HG02981 (cell line): ENCODE results near the gene PPP1R13L.
"Not testable (repeated sequence)": the region's sequence is repeated elsewhere in the genome, so short reads cannot be mapped to it uniquely, and the experiment has no call there.

ENCODE experiments used
- ATAC-seq: cut with Tn5 transposase; IDR thresholded peaks from one replicate; pipeline ENCODE4 v1.9.1; 2021; ENCODE audit warnings: mild to moderate bottlenecking, moderate library complexity; ENCODE audit not compliant: unreplicated experiment

The PPP1R13L gene

GRCh38 chr19:45437328-45437727, 32.5 kb upstream of the PPP1R13L start:
- no peak for ATAC-seq

GRCh38 chr19:45432543-45432942, 27.7 kb upstream of the PPP1R13L start:
- ATAC-seq, result not testable (repeated sequence)

DNA sequence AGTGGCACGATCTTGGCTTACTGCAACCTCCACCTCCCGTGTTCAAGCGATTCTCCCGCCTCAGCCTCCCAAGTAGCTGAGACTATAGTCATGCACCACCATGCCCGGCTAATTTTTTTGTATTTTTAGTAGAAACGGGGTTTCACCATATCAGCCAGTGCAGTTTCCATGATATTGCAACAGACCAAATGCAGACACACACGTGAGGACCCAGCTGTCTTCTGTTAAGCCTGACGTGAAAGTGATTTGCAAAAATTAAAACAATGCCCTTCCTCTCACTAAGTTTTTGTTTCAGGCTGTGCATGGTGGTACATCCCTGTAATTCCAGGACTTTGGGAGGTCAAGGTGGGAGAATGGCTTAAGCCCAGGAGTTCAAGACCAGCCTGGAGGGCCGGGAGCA, 26.1 kb upstream of the PPP1R13L start:
- ATAC-seq, result not testable (repeated sequence)

- not testable (repeated sequence) for ATAC-seq
These were observed 25.0 kb upstream of the PPP1R13L start for GRCh38 chr19:45429896-45430295.

- ATAC-seq, result no peak
These were observed 23.7 kb upstream of the PPP1R13L start for GRCh38 chr19:45428384-45429231.

GRCh38 chr19:45424191-45425058, 19.6 kb upstream of the PPP1R13L start:
- ATAC-seq, result no peak

DNA sequence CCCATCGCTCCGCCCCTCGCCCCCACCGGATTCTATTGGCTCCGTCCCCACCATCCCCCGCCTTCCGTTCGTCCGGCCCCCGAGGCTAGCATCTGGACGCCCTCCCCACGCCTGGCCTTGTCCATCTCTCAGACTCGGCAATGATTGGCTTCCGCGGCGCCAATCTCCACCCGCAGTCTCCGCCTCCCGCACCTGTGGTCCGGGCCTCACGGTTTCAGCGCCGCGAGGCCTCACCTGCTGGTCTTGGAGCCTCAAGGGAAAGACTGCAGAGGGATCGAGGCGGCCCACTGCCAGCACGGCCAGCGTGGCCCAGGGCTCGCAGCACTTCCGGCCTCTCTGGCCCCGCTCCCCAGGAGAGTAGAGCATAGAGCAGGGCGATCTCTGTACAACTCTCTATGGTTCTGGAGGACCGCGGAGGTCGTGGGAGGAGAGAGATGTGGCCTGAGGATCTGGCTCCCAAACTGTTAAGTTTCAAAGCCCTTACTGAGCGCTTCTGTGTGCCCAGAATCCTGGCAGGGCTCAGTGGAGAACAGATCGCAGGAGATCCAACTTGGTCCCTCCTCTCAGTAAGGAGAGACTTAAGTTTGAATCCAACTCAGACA, 18.8 kb upstream of the PPP1R13L start, which contains the start of gene ERCC1:
Gene ERCC1, minus strand, starts transcription at position 329 of the 602 bp plus-strand sequence. CDS start 543 bp downstream, outside the sequence.
- ATAC-seq, result peak; percentile 56

DNA sequence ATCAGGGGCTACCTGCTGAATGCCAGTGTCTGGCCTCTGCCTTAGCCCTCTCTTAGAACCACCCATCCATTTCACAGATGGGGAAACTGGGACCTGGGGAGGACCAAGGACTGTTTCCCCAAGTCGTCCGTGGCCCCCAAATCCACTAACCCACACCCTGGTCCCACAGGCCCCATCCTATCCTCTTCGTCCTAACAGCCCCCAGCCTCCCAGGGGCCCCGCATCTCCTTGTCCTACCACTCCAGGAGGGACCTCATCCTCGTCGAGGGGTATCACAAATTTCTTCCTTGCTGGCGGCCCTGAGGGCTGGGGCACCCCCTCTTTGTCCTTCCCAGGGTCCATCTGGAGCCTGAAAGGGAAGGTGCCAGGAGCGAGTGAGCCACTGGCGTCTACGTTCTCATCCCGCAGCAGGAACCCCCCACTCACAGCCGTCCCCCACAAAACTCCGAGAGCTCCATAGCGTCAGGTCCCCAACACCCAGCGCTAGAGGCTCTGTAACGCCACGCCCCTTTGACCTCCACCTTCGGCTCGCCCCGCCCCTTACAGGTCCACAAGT, 18.2 kb upstream of the PPP1R13L start:
- ATAC-seq, result no peak

GRCh38 chr19:45421947-45422498, 17.2 kb upstream of the PPP1R13L start:
- no peak for ATAC-seq

- no peak for ATAC-seq
These were observed 16.0 kb upstream of the PPP1R13L start for GRCh38 chr19:45420871-45421270.

- ATAC-seq, result no peak
These were observed 15.5 kb upstream of the PPP1R13L start for GRCh38 chr19:45420356-45420755.

DNA sequence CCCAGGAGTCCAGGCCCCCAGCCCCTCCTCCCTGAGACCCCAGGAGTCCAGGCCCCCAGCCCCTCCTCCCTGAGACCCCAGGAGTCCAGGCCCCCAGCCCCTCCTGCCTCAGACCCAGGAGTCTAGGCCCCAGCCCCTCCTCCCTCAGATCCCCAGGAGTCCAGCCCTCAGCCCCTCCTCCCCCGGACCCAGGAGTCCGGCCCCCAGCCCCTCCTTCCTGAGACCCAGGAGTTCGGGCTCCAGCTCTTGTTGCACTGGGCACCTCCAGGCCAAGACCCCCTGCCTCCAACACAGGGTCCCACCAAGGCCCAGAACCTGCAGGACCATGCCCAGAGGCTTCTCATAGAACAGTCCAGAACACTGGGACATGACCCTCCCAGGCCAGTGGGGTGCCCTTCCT, 15.0 kb upstream of the PPP1R13L start:
- ATAC-seq, result no peak

DNA sequence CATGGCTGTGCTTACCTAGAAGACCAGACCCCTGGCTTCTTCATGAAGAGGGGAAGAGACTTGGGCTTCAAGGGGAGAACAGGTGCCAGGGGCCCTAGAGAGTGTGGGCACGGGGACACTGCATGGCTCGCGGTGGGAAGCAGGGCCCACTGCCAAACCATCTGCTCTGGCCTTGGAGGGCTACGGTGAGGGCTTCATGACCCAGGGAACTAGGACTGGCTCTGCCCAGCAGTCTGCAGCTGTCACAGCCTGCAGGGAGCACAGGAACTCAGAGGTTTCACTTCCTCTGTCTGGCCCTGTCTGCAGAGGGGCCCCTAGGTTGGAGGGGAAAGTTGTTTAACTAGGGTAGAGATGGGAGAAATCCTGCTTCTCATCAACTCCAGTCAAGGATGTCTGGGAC, 14.5 kb upstream of the PPP1R13L start:
- ATAC-seq, result no peak

GRCh38 chr19:45418802-45419201, 13.9 kb upstream of the PPP1R13L start:
- no peak for ATAC-seq

DNA sequence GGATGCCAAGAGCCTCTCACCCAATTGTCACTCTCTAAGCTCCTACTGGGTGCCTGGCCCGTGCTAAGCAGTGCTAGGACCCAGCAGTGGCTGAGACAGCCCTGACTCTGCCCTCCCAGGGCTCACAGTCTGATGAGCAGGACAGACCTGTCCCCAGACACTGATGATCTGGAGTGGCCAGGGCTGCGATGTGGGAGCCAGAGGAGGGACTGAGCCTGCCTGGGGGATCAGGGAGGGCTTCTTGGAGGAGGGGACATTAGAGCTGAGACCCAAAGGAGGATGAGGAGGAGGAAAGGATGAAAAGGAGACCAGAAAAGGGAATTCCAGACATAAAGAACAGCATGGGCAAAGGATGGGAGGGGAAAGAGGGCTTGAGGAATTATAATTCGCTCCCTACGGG, 12.3 kb upstream of the PPP1R13L start:
- ATAC-seq, result no peak

DNA sequence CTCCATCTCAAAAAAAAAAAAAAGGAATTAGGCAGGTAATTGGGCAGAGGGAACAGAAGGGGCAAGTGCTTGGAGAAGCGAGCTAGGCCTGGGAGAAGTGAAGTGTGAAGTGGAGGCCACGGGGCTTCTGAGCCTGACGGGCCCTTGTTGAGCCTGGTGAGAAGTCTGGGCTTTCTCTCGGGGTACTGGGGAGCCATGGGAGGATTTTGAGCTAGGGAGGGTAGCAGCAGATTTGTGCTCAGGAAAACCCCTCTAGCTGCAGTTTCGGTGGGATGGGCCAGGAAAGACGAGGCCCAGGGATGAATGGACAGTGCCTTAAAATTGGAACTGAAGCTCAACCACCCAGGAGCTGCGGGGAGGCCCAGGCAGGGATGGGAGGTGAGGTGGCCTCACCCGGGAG, 9.6 kb upstream of the PPP1R13L start:
- no peak for ATAC-seq

DNA sequence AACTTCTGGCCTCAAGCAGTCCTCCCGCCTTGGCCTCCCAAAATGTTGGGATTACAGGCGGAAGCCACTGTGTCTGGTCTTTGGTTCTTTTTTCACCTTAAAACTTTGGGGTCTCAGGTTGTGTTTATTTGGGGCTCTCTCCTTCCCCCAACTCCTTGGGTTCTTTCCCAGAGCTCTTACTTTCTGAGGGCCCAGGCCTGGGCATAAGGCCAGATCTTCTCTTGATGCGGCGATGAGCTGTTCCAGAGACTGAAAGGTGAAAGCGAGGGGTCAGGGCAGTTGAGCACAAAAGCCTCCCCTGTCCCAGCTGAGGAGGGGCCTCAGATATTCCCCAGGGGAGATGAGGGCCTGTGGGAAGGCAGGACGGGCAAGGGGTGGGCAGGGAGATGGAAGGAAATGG, 8.6 kb upstream of the PPP1R13L start:
- ATAC-seq, result no peak

DNA sequence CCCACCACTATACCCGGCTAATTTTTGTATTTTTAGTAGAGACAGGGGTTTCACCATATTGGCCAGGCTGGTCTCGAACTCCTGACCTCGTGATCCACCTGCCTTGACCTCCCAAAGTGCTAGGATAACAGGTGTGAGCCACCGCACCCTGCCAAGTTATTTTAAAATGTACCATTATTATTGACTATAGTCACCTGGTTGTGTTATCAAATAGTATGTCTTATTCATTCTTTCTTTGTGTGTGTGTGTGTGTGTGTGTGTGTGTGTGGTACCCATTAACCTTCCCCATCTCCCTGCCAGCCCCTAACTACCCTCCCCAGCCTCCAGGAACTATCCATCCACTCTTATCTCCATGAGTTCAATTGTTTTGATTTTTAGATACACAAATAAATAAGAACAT, 5.5 kb upstream of the PPP1R13L start:
- not testable (repeated sequence) for ATAC-seq

DNA sequence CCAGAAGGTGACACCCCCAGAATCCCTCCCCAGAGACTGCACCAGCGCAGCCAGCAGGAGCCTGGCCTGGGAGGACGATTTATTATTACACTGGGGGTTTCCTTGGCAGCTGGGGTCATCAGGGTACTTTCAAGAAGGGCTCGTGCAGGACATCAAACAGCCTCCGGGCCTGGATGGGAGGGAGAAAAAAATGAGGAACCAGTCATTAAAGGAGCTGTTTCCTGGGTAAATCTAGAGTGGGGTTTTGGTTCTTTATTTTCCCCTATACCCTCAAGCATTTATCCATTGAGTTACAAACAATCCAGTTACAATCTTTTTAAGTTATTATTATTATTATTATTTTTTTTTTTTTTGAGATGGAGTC, 4.7 kb upstream of the PPP1R13L start:
- no peak for ATAC-seq

- no peak for ATAC-seq
These were observed 4.1 kb upstream of the PPP1R13L start for GRCh38 chr19:45408830-45409556.
